Activated naive CD4-positive, alpha-beta T cell treated with anti-CD3 and anti-CD28 coated beads, Interleukin-2, amount 50 U/mL, for 24 hours (primary cell): ENCODE data around the gene ERG28.

Experiments
- H3K27ac Mint-ChIP-seq: one replicate; pipeline ENCODE4 v1.8.0; 2021; ENCODE audit warnings: mild to moderate bottlenecking, mixed read lengths
- H3K27me3 Mint-ChIP-seq: one replicate; pipeline ENCODE4 v1.8.0; 2021; ENCODE audit warnings: mixed read lengths
- H3K36me3 Mint-ChIP-seq: one replicate; pipeline ENCODE4 v1.8.0; 2021; ENCODE audit warnings: mixed read lengths
- H3K4me1 Mint-ChIP-seq: one replicate; pipeline ENCODE4 v1.8.0; 2021; ENCODE audit warnings: mixed read lengths
- H3K4me3 Mint-ChIP-seq: one replicate; pipeline ENCODE4 v1.8.0; 2021; ENCODE audit warnings: mild to moderate bottlenecking, mixed read lengths
- H3K9me3 Mint-ChIP-seq: one replicate; pipeline ENCODE4 v1.8.0; 2021; ENCODE audit warnings: mixed read lengths

The ERG28 gene

DNA sequence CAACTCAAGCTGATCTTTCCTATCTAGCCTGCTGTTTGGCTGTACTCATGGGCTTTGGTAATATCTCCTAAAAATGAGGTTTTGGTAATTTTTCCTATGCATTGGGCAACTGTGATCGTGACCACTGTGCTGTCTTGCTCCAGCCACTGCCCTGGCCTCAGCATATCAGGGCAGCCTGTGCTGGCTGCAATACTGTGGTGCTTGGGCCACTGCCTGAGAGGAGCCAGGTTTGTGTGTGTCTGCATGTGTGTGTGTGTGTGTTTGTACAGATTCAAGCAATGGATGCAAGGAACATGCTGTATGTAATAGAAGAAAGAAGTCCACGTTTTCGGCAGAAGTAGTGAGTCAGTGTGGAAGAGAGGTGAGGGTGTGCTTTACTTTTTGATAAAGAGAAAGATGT, 13.0 kb downstream of the ERG28 start:
- H3K36me3 Mint-ChIP-seq = peaks cover 16% of the 10 kb centered on the region

DNA sequence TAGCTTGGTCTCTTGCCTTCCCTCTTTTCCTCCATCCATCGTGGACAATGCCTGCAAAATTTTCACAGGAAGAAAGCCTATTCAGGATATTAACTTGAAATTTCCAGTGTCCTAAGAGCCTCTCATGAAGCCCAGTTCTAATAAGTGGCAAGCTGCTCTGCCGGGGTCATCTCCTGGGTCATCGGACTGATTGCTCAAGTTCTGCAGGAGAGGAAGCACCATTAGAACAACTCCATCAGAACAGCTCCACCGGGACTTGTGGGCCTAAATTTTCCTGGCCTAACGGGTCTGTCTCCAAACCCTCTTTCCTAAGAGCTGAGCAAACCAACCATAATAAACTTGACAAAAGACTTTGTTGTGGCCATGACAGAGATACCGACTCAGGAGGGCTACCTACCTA, 13.9 kb downstream of the ERG28 start:
- no peaks in the 10 kb centered on the region for H3K4me1 Mint-ChIP-seq
- no peak overlapping the region for H3K27ac Mint-ChIP-seq
- H3K36me3 Mint-ChIP-seq = peaks cover 16% of the 10 kb centered on the region
- H3K27me3 Mint-ChIP-seq = no peaks in the 10 kb centered on the region
- no peak overlapping the region for H3K4me3 Mint-ChIP-seq
- H3K9me3 Mint-ChIP-seq = no peaks in the 10 kb centered on the region

More for the DNA sequence above, 13.0 kb downstream of the ERG28 start:
- no peaks in the 10 kb centered on the region for H3K4me1 Mint-ChIP-seq
- no peak overlapping the region for H3K4me3 Mint-ChIP-seq
- no peaks in the 10 kb centered on the region for H3K9me3 Mint-ChIP-seq
- no peaks in the 10 kb centered on the region for H3K27me3 Mint-ChIP-seq
- no peak overlapping the region for H3K27ac Mint-ChIP-seq

DNA sequence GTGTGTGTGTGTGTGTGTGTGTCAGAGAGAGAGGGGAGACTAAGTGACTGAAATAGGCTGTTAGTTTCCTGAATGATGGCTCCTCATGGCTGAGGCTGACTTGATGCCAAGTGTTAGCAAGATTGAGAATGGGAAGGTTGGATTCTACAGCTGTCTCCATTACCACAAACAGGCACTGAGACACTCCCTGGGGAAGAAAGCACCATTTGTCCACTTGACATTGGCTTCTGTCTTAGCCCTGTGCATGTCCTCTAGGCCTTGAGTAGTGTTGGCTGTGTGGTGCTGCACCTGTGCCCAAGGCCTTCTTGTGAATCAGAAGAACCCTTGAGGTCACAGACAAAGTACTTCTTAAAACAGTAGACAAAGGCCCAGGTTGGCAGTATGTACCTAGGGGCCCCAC, 15.6 kb downstream of the ERG28 start:
- H3K9me3 Mint-ChIP-seq = no peaks in the 10 kb centered on the region
- H3K4me1 Mint-ChIP-seq = no peaks in the 10 kb centered on the region
- H3K36me3 Mint-ChIP-seq = peaks cover 9% of the 10 kb centered on the region
- H3K27me3 Mint-ChIP-seq = no peaks in the 10 kb centered on the region
- H3K4me3 Mint-ChIP-seq = no peak overlapping the region
- peak overlapping the region; percentile 19 for H3K27ac Mint-ChIP-seq

DNA sequence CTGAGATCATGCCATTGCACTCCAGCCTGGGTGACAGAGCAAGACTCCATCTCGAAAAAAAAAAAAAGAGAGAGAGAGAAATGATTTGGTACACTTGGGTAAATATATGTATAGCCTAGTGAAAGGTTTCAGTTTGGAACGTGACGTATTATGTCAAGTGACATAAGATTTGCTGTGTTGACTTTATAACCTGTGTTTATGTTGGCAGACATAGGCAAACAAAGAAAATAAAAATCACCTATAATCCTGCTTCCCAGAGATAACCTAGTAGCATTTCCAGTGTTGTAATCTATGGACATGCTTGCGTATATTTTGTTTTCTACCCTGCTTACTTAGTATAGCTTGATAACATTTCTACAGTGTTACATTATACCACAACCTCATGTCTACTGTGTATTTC, 16.7 kb downstream of the ERG28 start:
- H3K4me1 Mint-ChIP-seq = no peaks in the 10 kb centered on the region
- no peak overlapping the region for H3K4me3 Mint-ChIP-seq
- peaks cover 12% of the 10 kb centered on the region for H3K36me3 Mint-ChIP-seq
- no peaks in the 10 kb centered on the region for H3K27me3 Mint-ChIP-seq
- no peaks in the 10 kb centered on the region for H3K9me3 Mint-ChIP-seq
- H3K27ac Mint-ChIP-seq = no peak overlapping the region

DNA sequence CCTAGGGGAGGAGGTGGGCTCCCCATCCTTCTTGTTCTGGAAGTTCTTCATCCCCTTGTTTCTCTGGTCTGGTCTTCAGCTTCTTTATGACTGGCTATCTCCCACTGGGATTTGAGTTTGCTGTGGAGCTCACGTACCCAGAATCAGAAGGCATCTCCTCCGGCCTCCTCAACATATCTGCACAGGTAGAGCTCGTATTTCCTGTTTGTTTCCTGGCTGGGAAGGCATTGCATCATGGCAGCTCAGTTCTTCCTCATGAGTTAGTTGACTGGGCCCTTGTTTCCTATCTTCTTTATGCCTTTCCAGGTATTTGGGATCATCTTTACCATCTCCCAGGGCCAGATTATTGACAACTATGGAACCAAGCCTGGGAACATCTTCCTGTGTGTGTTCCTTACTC, 19.8 kb downstream of the ERG28 start:
- Mint-ChIP-seq H3K27ac (no peak overlapping the region), H3K4me3 (no peak overlapping the region), H3K4me1 (no peaks in the 10 kb centered on the region), H3K27me3 (no peaks in the 10 kb centered on the region), H3K36me3 (peaks cover 10% of the 10 kb centered on the region), H3K9me3 (no peaks in the 10 kb centered on the region)

DNA sequence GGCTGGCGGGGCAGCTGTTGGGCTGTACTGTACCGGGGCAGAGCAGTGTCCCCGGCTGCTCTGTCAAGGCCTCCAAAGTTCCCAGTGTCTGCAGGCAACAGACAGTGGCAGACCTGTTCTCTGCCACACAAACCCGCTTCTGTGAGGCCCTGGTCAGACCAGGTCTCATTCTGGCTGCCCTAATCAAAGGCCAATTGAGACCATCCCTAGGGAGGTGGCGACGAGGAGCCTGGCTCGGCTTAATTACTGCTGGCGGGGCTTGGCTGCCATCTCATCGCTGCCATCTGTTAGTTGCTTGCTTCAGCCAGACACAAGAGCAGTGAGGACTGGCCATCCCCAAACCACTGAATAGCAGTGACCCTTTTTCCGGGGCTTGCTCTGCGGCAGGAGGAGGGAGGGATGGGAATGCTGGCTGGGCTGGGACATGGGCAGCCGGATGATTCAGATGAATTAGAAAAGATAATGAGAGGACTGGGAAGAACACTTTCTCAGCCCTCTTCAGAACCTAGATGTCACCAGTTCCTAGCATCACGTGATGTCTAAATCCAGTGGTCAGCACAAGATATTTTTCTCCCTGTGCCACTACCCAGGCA, 24.5 kb downstream of the ERG28 start:
- Mint-ChIP-seq H3K27me3 (no peaks in the 10 kb centered on the region), H3K27ac (no peak overlapping the region), H3K9me3 (no peaks in the 10 kb centered on the region)

DNA sequence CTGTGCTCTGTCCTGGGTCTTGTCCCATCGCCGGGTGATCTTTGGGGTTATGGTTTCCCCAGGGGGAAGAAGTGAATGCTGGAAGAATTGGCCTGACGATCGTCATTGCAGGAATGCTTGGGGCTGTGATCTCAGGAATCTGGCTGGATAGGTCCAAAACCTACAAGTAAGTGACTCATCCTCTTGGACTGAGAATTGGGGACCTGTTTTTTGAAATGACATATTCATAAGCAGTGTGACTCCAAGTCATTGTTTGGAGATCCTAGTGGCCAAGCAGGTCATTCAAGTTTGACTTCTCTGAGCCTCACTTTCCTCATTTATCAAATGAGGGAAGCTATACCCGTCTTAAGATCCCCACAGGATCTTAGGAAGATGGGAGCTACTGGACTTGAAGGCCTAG, 25.8 kb downstream of the ERG28 start:
- Mint-ChIP-seq H3K27me3 (no peaks in the 10 kb centered on the region), H3K9me3 (no peaks in the 10 kb centered on the region), H3K4me3 (no peak overlapping the region), H3K27ac (no peak overlapping the region), H3K36me3 (peaks cover 6% of the 10 kb centered on the region), H3K4me1 (no peaks in the 10 kb centered on the region)

More for the DNA sequence above, 24.5 kb downstream of the ERG28 start:
- Mint-ChIP-seq H3K36me3 (peaks cover 9% of the 10 kb centered on the region), H3K4me1 (no peaks in the 10 kb centered on the region), H3K4me3 (no peak overlapping the region)

DNA sequence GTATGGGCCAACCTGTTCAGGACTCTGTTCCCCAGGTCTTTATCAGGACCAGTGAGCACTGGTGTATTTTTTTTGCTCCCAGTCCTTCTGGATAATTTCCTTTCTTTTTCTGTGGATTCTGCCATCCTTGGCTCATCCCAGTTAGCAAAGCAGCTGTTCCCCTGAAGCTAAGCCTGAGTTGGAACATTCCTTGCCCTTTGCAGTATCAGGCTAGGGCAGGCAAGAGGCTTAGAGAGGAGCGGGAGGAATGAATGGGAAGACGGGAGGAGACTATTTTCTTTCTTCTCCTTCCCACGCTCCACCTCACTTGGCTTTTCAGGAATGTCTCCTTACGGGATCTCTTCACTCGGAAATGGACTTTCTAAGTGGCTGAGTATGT, 29.2 kb downstream of the ERG28 start:
- Mint-ChIP-seq H3K36me3 (no peaks in the 10 kb centered on the region), H3K4me3 (no peak overlapping the region), H3K4me1 (no peaks in the 10 kb centered on the region), H3K27me3 (no peaks in the 10 kb centered on the region), H3K9me3 (no peaks in the 10 kb centered on the region), H3K27ac (no peak overlapping the region)

DNA sequence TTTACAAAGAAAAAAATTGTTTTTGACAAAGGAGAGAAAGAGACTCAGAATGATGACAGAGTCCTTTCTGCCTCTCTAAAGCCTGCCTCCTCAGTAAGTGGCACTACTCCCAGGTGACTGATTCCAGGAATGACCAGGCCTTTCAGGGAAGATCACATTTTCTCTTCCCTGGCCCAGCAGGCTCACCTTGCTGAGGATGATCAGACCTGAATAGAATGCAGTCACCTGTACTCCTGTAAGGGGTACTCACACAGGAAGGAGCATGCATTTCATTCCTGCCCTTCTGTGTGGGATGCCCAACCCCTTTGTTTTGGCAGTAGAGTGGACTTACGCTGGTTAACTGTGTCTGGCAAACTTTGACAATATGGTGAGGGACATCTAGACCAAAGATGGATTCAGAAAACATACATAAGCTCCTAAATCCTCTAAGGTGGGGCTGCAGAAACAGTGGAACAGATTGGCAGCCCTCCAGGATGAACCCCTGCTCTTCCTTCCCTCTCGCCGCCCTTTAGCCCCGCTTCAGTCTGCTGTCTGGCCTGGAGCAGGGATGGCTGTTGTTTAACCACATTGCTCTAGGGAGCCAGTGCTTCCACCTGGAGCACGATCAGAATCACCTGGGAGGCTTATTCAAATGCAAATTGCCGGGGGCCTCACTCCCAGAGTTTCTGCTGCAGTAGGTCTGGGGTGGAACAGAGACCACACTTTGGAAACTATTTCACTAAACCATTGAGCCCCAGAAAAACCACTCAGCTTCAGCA, 29.8 kb downstream of the ERG28 start:
- H3K27me3 Mint-ChIP-seq = no peaks in the 10 kb centered on the region
- H3K9me3 Mint-ChIP-seq = no peaks in the 10 kb centered on the region
- H3K36me3 Mint-ChIP-seq = no peaks in the 10 kb centered on the region
- H3K4me3 Mint-ChIP-seq = no peak overlapping the region
- H3K4me1 Mint-ChIP-seq = no peaks in the 10 kb centered on the region
- no peak overlapping the region for H3K27ac Mint-ChIP-seq

DNA sequence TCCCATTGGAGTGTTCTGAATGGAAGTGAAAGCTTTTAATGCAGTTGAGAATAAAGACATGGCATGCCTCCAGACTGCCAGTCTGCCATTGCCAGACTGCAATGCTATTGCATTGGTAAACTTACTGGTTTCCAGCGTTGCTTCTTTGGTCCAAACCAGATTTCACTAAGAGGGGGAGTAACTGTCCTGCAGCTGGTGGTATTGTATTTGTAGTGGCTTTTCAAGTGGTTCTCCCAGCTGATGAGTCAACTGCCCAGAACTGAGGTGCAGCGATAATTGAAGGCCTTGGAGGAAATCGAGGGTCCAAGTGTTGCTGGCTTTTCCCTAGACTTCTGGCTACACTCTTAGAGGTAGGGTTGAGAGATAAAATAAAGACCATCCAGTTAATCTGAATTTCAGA, 31.9 kb downstream of the ERG28 start:
- H3K9me3 Mint-ChIP-seq = no peaks in the 10 kb centered on the region
- peaks cover 3% of the 10 kb centered on the region for H3K36me3 Mint-ChIP-seq
- H3K4me1 Mint-ChIP-seq = no peaks in the 10 kb centered on the region
- no peaks in the 10 kb centered on the region for H3K27me3 Mint-ChIP-seq
- no peak overlapping the region for H3K4me3 Mint-ChIP-seq
- H3K27ac Mint-ChIP-seq = no peak overlapping the region

DNA sequence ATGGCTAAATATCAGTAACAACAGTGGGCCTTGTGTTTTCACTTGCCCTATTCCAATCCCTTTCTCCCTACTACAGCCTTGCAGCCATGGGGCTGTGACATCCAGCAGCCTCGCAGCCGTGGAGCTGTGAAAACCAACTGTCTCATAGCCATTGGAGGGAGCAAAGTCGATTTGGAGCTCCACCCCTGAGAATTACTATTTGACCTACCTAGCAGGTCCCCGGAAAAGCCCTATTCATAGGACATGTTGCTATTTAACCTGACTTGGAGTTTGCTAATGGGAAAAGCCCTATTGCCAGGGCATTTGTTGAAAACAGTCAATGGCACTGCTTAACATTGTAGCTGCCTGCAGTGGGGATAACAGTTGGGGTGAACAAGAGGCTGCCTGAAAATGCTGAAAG, 33.3 kb downstream of the ERG28 start:
- Mint-ChIP-seq H3K36me3 (peaks cover 3% of the 10 kb centered on the region), H3K4me1 (no peaks in the 10 kb centered on the region), H3K27ac (no peak overlapping the region), H3K27me3 (no peaks in the 10 kb centered on the region), H3K4me3 (no peak overlapping the region), H3K9me3 (no peaks in the 10 kb centered on the region)

DNA sequence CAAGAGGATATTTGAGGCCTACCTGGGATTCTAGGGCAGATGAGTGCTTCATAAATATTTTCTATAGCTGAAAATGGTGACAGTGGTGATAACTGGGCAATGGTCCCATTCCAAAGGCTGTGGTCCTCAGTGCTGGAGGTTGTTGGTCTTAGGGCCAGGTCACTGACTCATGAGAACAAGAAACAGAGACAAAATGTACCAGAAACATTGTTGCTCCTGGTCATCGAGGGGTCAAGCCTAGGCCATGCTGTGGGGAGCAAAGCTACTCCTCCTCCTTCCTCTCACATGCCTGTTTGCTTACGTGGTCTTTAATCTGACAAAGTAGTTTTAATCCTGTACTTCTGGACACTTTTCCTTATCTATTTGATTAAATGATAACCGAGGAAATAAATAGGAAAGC, 33.8 kb downstream of the ERG28 start:
- Mint-ChIP-seq H3K4me1 (no peaks in the 10 kb centered on the region), H3K36me3 (peaks cover 3% of the 10 kb centered on the region), H3K27me3 (no peaks in the 10 kb centered on the region), H3K9me3 (no peaks in the 10 kb centered on the region), H3K4me3 (no peak overlapping the region), H3K27ac (no peak overlapping the region)

DNA sequence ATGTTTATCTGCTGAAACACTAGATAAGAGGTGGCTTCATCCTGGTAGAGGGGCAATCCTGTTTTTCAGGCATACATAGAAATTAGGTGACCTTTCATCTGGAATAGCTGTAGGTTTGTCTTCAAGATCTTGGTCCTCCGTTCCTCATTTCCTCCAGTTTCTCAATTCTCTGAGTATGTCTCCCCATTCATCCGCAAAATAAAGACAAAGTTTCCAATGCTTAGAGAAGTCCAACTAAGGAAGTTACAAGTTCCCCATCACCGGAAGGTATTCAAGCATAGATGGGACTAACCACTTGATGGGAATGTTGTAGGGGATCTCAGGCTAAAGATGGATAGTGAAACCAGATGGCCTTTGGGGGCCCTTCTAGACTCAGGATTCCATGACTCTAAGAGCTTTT, 34.3 kb downstream of the ERG28 start:
- H3K27ac Mint-ChIP-seq = no peak overlapping the region
- no peaks in the 10 kb centered on the region for H3K4me1 Mint-ChIP-seq
- peaks cover 3% of the 10 kb centered on the region for H3K36me3 Mint-ChIP-seq
- no peak overlapping the region for H3K4me3 Mint-ChIP-seq
- no peaks in the 10 kb centered on the region for H3K9me3 Mint-ChIP-seq
- no peaks in the 10 kb centered on the region for H3K27me3 Mint-ChIP-seq

DNA sequence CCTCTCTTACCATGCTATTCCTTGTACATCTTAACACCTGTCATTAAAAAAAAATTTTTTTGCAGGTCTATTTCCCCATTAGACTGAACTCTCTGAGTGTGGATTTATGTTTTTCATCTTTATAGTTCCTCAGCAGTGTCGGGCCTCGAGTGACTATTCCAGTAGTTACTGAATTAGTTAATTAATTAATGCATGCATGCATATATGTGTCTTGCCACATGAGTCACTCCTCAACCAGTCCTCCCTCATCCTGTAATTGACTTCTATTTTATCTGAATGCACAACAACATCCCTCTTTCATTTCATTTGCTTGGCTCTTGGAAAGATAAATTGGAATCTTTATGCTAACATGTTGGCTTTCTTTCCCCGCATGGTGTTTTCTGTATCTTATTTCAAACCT, 35.6 kb downstream of the ERG28 start:
- H3K36me3 Mint-ChIP-seq = peaks cover 3% of the 10 kb centered on the region
- no peak overlapping the region for H3K27ac Mint-ChIP-seq
- H3K4me3 Mint-ChIP-seq = no peak overlapping the region
- H3K27me3 Mint-ChIP-seq = no peaks in the 10 kb centered on the region
- no peaks in the 10 kb centered on the region for H3K9me3 Mint-ChIP-seq
- H3K4me1 Mint-ChIP-seq = no peaks in the 10 kb centered on the region

DNA sequence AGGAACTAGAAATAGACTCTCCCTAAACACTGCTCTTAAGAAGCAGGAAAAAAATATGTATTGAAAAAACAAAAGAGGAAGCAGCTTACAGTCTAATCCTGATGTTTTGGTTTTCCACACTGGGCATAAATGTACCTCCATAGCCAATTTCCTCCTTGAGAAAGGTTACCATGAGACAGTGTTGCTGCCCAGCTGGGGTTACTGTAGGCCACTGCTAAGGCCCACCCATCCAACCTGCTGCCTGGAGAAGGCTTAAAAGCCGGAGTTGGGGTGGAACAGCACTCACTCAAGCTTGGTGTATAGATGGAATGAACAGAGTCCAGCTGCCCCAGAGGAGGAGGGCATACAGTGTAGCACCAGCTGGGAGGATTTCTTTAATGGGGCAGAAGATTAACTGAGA, 41.1 kb downstream of the ERG28 start:
- H3K27ac Mint-ChIP-seq = no peak overlapping the region
- H3K4me3 Mint-ChIP-seq = no peak overlapping the region
- no peaks in the 10 kb centered on the region for H3K36me3 Mint-ChIP-seq
- no peaks in the 10 kb centered on the region for H3K4me1 Mint-ChIP-seq
- H3K9me3 Mint-ChIP-seq = no peaks in the 10 kb centered on the region
- H3K27me3 Mint-ChIP-seq = no peaks in the 10 kb centered on the region

DNA sequence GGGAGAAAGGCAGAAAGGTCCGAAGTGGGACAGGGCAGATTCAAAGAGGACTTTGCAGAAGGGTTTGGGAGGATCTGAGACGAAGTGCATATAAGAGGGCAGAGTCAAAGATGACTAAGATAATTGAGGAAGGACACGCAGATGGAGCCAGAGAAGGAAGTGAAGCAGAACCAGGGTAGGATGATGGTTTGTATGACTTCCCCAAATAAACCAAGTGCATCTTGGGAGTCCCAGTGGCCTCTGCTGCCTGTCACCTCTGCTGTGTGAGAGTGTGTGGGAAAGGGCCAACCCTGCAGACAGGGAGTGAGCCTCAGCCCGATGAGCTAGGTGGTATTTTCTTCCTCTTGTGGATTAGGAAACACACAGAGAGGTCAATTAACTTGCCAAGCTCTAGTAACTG, 45.5 kb downstream of the ERG28 start:
- no peaks in the 10 kb centered on the region for H3K27me3 Mint-ChIP-seq
- no peaks in the 10 kb centered on the region for H3K4me1 Mint-ChIP-seq
- H3K4me3 Mint-ChIP-seq = no peak overlapping the region
- no peaks in the 10 kb centered on the region for H3K36me3 Mint-ChIP-seq
- H3K9me3 Mint-ChIP-seq = no peaks in the 10 kb centered on the region
- no peak overlapping the region for H3K27ac Mint-ChIP-seq

DNA sequence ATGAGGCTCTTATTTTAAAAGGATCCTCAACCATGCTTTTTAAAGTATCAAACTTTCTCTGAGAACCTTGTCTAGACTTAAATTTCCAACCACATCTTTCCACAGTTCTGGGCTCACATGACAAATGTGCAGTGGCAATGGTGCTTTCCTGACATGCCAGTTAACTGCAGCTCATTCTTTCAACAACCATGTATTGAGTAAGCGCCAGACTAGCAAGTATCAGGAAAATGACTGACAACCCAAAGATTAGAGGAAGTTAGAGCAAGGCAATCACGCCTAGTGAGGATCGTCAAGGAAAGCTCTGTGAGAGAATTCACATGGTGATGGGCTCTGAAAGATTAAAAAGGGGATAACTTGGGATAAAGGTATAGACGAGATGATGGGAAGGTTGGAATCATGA, 46.5 kb downstream of the ERG28 start:
- no peaks in the 10 kb centered on the region for H3K9me3 Mint-ChIP-seq
- H3K4me1 Mint-ChIP-seq = no peaks in the 10 kb centered on the region
- no peak overlapping the region for H3K4me3 Mint-ChIP-seq
- H3K27ac Mint-ChIP-seq = no peak overlapping the region
- peaks cover 3% of the 10 kb centered on the region for H3K36me3 Mint-ChIP-seq
- H3K27me3 Mint-ChIP-seq = no peaks in the 10 kb centered on the region
